NCI-H748 (cell line): ENCODE data around the gene PTGES3.
A peak's percentile ranks its signal among the peaks of the same experiment; 100 is the strongest.
"Not testable (repeated sequence)": the region's sequence is repeated elsewhere in the genome, so short reads cannot be mapped to it uniquely, and the experiment has no call there.

ENCODE experiments used
- DNase-seq: peaks from one replicate; lab custom pipeline; 2025; ENCODE audit not compliant: unreplicated experiment; lab: John Stamatoyannopoulos, UW

The PTGES3 gene

DNA sequence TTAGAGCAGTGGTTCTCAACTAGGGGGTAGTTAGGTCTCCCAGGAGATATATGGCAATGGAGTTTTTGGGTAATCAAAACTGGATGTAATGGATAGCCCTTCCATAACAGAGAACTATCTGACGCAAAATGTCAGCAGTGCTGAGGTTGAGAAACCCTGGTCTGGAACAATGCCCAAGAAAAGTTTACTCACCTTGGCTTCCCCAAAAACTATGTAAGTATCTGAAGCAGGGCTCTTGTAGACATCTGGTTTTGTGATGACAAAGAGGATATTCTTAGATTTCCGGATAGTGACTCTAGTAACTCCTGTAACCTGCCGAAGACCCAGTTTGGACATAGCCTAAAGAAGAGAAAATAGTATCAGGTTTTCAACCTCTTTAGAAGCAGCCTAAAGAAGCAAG, 25.3 kb upstream of the PTGES3 start:
- DNase-seq: no peak

- DNase-seq: no peak
These were observed 21.8 kb upstream of the PTGES3 start for GRCh38 chr12:56709759-56710376.

DNA sequence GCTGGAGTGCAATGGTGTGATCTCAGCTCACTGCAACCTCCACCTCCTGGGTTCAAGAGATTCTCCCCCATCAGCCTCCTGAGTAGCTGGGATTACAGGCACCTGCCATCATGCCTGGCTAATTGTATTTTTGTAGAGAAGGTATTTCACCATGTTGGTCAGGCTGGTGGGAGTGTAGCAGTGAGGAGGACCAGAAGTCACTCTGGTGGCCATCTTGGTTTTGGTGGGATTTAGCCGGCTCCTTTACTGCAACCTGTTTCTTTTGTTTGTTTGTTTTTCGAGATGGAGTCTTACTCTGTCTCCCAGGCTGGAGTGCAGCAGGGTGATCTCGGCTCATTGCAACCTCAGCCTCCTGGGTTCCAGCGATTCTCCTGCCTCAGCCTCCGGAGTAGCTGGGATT, 16.4 kb upstream of the PTGES3 start:
- not testable (repeated sequence) for DNase-seq

DNA sequence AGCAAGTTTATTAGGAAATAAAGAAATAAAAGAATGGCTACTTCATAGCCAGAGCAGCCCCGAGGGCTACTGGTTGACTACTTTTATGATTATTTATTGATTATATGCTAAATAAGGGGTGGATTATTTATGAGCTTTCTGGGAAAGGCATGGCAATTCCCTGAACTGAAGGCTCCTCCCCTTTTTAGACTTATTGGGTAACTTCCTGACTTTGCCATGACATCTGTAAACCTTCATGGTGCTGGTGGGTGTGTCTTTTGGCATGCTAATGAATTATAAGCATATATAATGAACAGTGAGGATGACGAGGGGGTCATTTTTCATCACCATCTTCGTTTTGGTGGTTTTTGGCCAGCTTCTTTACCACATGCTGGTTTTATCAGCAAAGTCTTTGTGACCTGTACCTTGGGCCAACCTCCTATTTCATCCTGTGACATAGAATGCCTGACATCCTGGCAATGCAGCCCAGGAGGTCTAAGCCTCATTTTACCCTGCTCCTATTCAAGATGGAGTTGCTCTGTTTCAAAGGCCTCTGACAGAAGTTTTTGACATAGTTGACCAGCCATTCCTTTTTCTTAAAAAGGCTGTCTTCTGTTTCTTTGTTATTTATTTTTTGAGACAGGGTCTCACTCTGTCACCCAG, 11.1 kb upstream of the PTGES3 start:
- no peak for DNase-seq

GRCh38 chr12:56695327-56696101, 7.4 kb upstream of the PTGES3 start:
- DNase-seq: no peak

GRCh38 chr12:56694161-56694560, 6.1 kb upstream of the PTGES3 start:
- DNase-seq: no peak

- no peak for DNase-seq
These were observed 694 bp upstream of the PTGES3 start for GRCh38 chr12:56688846-56689109.

- DNase-seq: peak; percentile 63
These were observed 608 bp downstream of the PTGES3 start for GRCh38 chr12:56687223-56688128.

GRCh38 chr12:56684745-56685359, 3.2 kb downstream of the PTGES3 start:
- DNase-seq: no peak

DNA sequence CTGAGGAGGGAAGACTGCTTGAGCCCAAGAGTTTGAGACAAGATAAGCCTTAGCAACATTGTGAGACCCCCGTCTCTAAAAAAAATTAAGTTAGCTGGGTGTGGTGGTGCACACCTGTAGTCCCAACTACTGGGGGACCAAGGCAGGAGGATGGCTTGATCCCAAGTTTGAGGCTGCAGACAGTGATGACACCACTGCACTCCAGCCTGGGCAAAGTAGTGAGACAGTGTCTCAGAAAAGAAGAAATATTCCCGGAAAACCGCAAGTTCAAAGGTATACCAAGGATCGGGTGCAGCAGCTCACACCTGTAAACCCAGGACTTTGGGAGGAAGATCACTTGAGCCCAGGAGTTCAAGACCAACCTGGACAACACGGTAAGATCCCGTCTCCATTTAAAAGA, 5.8 kb downstream of the PTGES3 start:
- no peak for DNase-seq

DNA sequence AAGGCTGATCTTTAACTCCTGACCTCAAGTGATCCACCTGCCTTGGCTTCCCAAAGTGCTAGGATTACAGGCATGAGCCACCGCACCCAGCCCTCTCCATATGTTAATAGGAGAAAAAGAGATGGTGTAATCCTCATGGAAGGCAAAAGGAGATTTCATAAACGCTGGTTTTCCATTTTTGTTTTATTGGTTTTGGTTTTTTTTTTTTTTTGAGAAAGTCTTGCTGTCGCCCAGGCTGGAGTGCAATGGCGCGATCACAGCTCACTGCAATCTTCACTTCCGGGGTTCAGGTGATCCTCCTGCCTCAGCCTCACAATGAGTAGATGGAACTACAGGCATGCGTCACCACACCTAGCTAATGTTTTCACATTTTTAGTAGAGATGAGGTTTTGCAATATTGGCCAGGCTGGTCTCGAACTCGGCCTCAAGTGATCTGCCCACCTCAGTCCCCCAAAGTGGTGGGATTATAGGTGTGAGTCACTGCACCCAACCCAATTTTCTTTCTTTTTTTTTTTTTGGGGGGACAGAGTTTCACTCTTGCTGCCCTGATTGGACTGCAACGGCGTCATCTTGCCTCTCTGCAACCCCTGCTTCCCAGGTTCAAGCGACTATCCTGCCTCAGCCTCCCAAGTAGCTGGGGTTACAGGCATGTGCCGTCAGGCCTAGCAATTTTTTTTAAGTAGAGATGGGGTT, 8.1 kb downstream of the PTGES3 start:
- DNase-seq: no peak

DNA sequence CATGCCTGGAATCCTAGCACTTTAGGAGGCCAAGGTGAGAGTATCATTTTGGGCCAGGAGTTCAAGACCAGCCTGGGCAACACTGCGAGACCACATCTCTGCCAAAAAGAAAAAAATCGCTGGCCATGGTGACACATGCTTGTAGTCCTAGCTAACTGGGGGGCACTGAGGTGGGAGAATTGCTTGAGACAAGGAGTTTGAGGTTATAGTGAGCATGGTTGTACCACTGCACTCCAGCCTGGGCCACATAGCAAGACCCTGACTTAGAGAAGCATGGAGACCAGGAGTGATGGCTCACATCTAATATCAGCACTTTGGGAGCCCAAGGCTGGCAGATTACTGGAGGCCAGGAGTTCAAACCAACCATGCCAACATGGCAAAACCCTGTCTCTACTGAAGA, 9.2 kb downstream of the PTGES3 start:
- no peak for DNase-seq

- DNase-seq: no peak
These were observed 10.4 kb downstream of the PTGES3 start for GRCh38 chr12:56677680-56678079.

DNA sequence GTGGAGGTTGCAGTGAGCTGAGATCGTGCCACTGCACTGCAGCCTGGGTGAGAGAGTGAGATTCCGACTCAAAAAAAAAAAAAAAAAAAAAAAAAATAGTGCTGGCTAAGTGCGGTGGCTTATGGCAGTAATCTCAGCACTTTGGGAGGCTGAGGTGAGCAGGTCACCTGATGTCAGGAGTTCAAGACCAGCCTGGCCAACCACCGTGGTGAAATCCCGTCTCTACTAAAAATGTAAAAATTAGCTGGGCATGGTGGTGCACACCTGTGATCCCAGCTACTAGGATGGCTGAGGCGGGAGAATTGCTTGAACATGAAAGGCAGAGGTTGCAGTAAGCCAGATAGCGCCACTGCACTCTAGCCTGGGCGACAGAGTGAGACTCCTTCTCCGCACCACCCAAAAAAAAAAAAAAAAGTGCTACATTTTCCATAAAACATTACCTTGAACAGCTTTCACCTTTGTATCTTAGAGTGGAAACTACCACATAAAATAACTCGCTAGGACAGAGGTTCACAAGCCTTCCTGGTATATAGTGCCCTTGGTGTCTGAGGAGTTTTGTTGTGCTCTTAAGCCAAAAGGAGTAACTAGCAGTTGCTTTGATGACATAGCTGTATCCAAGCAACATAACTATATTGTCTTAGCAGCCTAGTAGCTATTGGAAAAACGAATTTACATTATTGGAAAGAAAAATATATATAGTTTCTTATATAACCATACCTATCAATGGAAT, 11.1 kb downstream of the PTGES3 start:
- DNase-seq: no peak

DNA sequence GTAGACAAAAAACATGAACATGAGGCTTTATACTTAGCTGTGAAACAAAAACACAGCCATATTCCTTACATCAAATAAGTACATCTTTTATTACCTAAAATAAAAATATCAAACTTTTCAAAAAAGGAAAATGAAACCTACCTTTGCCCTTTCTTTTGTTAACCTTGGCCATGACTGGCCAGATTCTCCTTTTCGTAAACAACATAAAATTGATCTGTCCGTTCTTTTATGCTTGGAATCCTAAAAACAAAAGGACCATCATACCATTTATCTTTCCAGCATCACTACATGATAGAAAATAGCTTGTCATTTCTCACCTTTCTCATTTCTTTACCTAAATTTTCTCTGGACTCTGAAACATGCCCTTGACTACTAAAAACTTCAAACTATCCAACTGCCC, 16.5 kb downstream of the PTGES3 start:
- no peak for DNase-seq

- no peak for DNase-seq
These were observed 17.2 kb downstream of the PTGES3 start for GRCh38 chr12:56670836-56671235.

DNA sequence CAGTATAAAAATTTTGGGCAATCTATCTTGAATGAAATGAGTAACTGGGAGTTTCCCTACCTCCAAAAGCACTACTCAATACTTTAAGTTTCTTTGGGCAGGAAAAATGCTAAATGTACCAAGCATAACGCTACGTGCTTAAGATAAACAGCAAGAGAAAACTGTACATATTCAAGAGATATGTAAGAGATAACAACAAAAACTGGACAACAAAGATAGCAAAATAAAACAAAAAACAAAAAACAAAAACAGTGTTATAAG, 20.0 kb downstream of the PTGES3 start:
- no peak for DNase-seq

- no peak for DNase-seq
These were observed 26.0 kb downstream of the PTGES3 start for GRCh38 chr12:56661979-56662638.

GRCh38 chr12:56661560-56661959, 26.5 kb downstream of the PTGES3 start:
- DNase-seq: no peak

GRCh38 chr12:56658921-56659320, 29.2 kb downstream of the PTGES3 start:
- DNase-seq: no peak
